ENCODE data around the gene ATF7. TPM values are rescaled to one million over a fixed set of nuclear protein-coding genes. Genes with fewer than 3 reads are reported as not detected.

The ATF7 gene
- total RNA-seq, 1 experiment from 2014 or later = 24.7 TPM

DNA sequence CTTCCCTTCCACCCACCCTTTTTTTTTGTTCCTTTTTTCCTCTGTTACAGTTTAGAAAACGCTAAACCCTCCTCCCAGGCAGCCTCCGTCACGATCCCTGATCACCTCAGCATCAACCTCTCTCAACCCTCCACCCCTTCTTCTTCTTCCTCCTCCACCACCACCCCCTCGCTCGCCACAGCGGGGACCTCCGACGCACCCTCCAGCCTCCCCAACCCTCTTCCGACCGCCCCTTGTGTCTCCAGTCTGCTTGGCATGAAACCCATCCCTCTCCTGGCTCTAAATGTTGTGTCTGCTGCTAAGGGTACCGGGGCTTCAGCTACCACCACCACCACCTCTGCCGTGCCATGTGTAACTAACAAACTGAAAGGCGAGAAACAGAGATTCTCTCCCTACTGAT, 151.4 kb downstream of the ATF7 start:
- no peak overlapping the region for H3K4me3 ChIP-seq
- ChIA-PET CTCF (no interaction called here), POLR2A (ENCODE audit: unreplicated experiment) (interaction anchor here (0.6 kb wide), 2 partner anchors 18 to 1050 kb away, joined by 4 to 6 read pairs; no protein-coding TSS in a partner anchor)
- peaks cover 96% of the 10 kb centered on the region for H3F3A ChIP-seq (ENCODE audit: insufficient read depth, low read depth)
- no peak overlapping the region for H3K4me2 ChIP-seq
- H2AFZ ChIP-seq = no peak overlapping the region
- H3K9me2 ChIP-seq (ENCODE audit: insufficient read depth) = no peaks in the 10 kb centered on the region
- H4K20me1 ChIP-seq (ENCODE audit: insufficient read depth) = peaks cover 94% of the 10 kb centered on the region
- H3K36me3 ChIP-seq (ENCODE audit: low read depth) = peaks cover 77% of the 10 kb centered on the region
- no peak for DNase-seq
- no peaks in the 10 kb centered on the region for H3K9me3 ChIP-seq (ENCODE audit: insufficient read depth, low read depth)
- no peaks in the 10 kb centered on the region for H3K27me3 ChIP-seq (ENCODE audit: insufficient read depth, low read depth)
- H3K27ac ChIP-seq = no peak overlapping the region
- no peaks in the 10 kb centered on the region for H3K4me1 ChIP-seq (replicated peaks; ENCODE audit: insufficient read depth)
- intact Hi-C loops (cut with micrococcal nuclease; ENCODE audit: unreplicated experiment) = no loop called here
- H3K79me2 ChIP-seq (ENCODE audit: low read depth) = peaks cover 42% of the 10 kb centered on the region
- no TSS peak for BruUV-seq (replicated peaks)
- no peak for TF ChIP-seq EZH2 (IDR thresholded peaks at IDR 0.05; ENCODE audit: low read depth)
- TF ChIP-seq, protein P1, sequence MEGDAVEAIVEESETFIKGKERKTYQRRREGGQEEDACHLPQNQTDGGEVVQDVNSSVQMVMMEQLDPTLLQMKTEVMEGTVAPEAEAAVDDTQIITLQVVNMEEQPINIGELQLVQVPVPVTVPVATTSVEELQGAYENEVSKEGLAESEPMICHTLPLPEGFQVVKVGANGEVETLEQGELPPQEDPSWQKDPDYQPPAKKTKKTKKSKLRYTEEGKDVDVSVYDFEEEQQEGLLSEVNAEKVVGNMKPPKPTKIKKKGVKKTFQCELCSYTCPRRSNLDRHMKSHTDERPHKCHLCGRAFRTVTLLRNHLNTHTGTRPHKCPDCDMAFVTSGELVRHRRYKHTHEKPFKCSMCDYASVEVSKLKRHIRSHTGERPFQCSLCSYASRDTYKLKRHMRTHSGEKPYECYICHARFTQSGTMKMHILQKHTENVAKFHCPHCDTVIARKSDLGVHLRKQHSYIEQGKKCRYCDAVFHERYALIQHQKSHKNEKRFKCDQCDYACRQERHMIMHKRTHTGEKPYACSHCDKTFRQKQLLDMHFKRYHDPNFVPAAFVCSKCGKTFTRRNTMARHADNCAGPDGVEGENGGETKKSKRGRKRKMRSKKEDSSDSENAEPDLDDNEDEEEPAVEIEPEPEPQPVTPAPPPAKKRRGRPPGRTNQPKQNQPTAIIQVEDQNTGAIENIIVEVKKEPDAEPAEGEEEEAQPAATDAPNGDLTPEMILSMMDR (conservative IDR thresholded peaks at IDR 0.05) = no peak

DNA sequence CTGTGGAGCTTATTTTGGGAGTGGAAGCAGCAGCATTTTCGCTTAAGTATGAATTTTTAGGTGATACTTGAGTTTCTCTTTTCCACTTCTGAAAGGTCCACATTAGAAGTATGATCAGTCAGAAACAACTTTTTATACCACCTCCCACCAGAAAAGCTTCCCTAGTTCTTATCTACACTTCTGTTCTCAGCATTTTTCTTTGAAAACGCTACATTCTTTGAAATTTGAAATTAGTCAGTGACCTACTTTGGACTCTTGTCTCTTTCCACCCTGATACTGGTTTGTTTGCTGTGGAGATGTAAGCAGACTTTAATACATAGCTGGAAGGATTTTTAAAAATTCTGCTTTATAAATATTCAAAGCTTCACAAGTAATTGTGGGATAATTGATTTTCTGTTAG, 152.1 kb downstream of the ATF7 start:
- H3K9me3 ChIP-seq (ENCODE audit: insufficient read depth, low read depth) = no peaks in the 10 kb centered on the region
- intact Hi-C loops (cut with micrococcal nuclease; ENCODE audit: unreplicated experiment) = no loop called here
- no peak for TF ChIP-seq EZH2 (IDR thresholded peaks at IDR 0.05; ENCODE audit: low read depth)
- TF ChIP-seq, protein P1 (conservative IDR thresholded peaks at IDR 0.05) = no peak
- H3K36me3 ChIP-seq (ENCODE audit: low read depth) = peaks cover 77% of the 10 kb centered on the region
- CTCF ChIA-PET = no interaction called here
- H3K79me2 ChIP-seq (ENCODE audit: low read depth) = peaks cover 38% of the 10 kb centered on the region
- H3K4me3 ChIP-seq = no peak overlapping the region
- H3K4me2 ChIP-seq = no peak overlapping the region
- peaks cover 94% of the 10 kb centered on the region for H4K20me1 ChIP-seq (ENCODE audit: insufficient read depth)
- peaks cover 98% of the 10 kb centered on the region for H3F3A ChIP-seq (ENCODE audit: insufficient read depth, low read depth)
- no peak overlapping the region for H2AFZ ChIP-seq
- H3K27me3 ChIP-seq (ENCODE audit: insufficient read depth, low read depth) = no peaks in the 10 kb centered on the region
- no peaks in the 10 kb centered on the region for H3K4me1 ChIP-seq (replicated peaks; ENCODE audit: insufficient read depth)
- H3K9me2 ChIP-seq (ENCODE audit: insufficient read depth) = no peaks in the 10 kb centered on the region
- no peak overlapping the region for H3K27ac ChIP-seq
- POLR2A ChIA-PET (ENCODE audit: unreplicated experiment) = no interaction called here
- DNase-seq = no peak
- BruUV-seq (replicated peaks) = no TSS peak

DNA sequence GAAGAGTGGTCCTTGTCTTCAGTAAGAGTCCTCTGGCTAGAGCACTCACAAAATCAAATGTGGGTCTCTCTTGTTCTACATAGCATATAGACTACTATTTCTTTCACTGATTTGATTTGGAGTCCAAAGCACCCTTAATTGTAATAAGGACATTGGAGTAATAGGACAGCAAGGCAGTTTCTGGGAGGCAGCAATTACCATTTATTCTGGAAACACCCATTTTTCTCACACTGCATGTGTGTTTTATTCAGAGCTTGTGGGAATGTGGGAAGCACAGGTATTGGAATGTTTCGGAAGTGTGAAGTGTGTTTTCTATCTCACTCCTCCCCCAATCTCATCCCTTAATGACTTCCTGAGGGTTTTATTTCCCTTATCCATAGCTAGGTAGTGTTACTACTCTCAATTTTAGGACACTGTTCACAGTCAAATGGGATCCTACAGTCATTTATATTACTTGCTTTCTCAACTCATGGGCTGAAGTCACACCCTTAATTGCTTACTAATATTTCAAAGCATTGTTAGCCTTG, 154.1 kb downstream of the ATF7 start:
- no TSS peak for BruUV-seq (replicated peaks)
- intact Hi-C loops (cut with micrococcal nuclease; ENCODE audit: unreplicated experiment) = no loop called here
- no peaks in the 10 kb centered on the region for H3K27me3 ChIP-seq (ENCODE audit: insufficient read depth, low read depth)
- peaks cover 40% of the 10 kb centered on the region for H3K79me2 ChIP-seq (ENCODE audit: low read depth)
- H3K27ac ChIP-seq = no peak overlapping the region; the same call in 1 of the 2 replicates
- ChIA-PET CTCF (interaction anchor here (0.6 kb wide), 1 partner anchor 49 kb away, joined by 4 read pairs; no protein-coding TSS in a partner anchor), POLR2A (ENCODE audit: unreplicated experiment) (no interaction called here)
- no peak for DNase-seq
- peaks cover 98% of the 10 kb centered on the region for H3F3A ChIP-seq (ENCODE audit: insufficient read depth, low read depth)
- H3K36me3 ChIP-seq (ENCODE audit: low read depth) = peaks cover 80% of the 10 kb centered on the region
- no peak overlapping the region for H3K4me2 ChIP-seq
- peaks cover 93% of the 10 kb centered on the region for H4K20me1 ChIP-seq (ENCODE audit: insufficient read depth)
- H2AFZ ChIP-seq = no peak overlapping the region
- no peaks in the 10 kb centered on the region for H3K4me1 ChIP-seq (replicated peaks; ENCODE audit: insufficient read depth)
- H3K4me3 ChIP-seq = no peak overlapping the region
- no peaks in the 10 kb centered on the region for H3K9me3 ChIP-seq (ENCODE audit: insufficient read depth, low read depth)
- TF ChIP-seq, protein P1 (conservative IDR thresholded peaks at IDR 0.05) = no peak
- TF ChIP-seq EZH2 (IDR thresholded peaks at IDR 0.05; ENCODE audit: low read depth) = no peak
- H3K9me2 ChIP-seq (ENCODE audit: insufficient read depth) = no peaks in the 10 kb centered on the region

Measured in PC-9 (cell line).